GM19468 (cell line): ENCODE data around the gene ZNF385B.

ENCODE experiments used
- ATAC-seq: cut with Tn5 transposase; IDR thresholded peaks from one replicate; pipeline ENCODE4 v1.9.1; 2021; ENCODE audit warnings: mild to moderate bottlenecking, moderate library complexity, moderate number of reproducible peaks; ENCODE audit not compliant: unreplicated experiment; ENCODE audit errors: extremely low read depth

ZNF385B gene

GRCh38 chr2:179857236-179857635 lies 4.2 kb downstream of the ZNF385B start:
- no peak for ATAC-seq

- no peak for ATAC-seq
Measured at GRCh38 chr2:179856205-179856604, 5.2 kb downstream of the ZNF385B start.

DNA sequence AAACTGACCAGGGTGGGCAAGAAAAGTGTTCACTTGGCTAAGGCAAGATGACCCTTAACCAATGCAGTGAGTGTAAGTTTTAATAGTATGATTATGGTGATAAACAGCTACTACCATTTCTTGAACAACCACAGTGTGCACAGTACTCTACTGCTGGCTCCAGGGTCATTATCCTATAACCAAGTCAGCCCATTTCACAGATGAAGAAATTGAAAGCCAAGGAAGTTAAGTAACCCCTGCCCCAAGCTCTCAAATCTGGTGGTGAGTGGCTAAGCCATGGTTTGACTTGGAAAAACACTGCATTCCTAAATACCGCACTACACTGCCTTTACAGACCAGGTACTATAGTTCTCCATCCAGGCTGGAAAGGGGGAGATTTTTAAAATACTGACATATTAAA lies 5.7 kb downstream of the ZNF385B start:
- ATAC-seq: no peak

DNA sequence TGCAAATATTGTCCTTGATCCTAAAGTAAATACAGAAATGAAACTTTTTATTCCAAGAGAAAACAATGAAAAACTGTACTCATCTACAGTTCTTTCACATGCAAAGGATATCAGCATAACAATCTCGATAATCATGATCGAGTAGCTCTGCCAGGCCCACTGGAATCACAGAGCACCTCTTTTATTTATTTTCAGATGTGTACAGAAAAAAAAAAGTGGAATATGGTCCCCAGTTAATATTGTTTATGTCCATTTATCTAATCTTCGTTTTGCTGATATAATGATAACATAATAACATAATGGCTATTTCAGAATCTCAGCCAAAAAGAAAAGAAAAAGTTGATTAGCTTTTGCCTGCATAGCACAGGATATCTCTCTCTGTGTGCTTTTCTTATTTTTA lies 6.5 kb downstream of the ZNF385B start:
- ATAC-seq: no peak

GRCh38 chr2:179853108-179853507 lies 8.3 kb downstream of the ZNF385B start:
- no peak for ATAC-seq

GRCh38 chr2:179850188-179850587 lies 11.2 kb downstream of the ZNF385B start:
- ATAC-seq: no peak

DNA sequence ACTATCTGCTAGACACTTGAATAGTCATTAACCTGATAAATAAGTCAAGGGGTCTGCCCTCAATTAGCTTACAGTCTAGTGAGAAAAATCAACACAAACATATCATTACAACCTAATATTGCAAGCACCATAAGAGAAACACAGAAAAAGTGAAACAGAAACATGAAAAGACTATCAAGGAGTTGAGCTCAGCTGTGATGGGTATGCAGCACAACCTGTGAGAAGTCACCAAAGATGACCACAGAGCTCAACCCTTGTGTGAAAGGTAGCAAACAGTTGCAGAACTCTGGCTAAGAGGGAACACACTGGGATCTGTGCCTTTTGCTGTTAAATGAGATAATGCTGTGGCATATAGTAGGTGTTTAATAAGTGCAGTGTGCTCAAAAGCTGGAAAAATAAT lies 11.7 kb downstream of the ZNF385B start:
- ATAC-seq: no peak

- no peak for ATAC-seq
Measured at GRCh38 chr2:179843541-179843940, 17.9 kb downstream of the ZNF385B start.

- ATAC-seq: no peak
Measured at GRCh38 chr2:179842498-179843153, 18.8 kb downstream of the ZNF385B start.

DNA sequence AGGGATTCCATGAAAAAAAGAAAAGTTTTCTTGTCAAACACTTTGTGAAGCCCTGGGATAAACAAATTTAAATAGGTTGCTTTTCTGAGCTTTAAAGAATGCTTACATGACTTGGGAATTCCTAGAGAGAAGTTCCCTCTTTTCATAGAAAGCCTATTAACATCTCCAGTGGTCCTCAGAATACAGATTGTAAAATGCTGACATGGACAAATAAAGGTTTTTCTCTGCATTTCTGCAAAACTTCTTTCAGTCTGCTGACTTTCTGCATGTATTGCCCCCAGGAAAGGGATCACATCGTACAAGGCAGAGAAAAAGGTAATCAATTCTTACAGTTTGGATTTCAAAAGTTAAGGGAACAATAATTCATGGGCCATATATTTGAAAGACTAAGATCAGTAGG lies 20.6 kb downstream of the ZNF385B start:
- ATAC-seq: no peak

DNA sequence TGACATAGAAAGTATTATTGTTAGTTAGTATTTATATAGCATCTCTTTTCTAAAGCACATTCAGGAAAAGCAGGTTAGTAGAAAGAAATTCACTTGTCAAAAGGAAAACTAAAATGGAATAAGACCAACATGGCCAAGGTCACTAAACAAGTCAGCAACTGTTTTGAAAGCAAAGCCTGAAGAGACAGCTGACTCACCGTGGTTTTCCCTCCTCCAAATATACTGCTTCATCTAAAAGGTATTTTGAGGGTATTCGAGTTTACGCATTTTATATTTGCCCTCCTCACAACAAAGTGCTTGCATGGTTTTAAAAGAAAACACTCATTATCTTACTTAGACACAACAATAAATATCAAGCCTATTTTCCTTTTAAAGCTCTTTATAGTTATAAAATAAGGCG lies 24.0 kb downstream of the ZNF385B start:
- no peak for ATAC-seq

DNA sequence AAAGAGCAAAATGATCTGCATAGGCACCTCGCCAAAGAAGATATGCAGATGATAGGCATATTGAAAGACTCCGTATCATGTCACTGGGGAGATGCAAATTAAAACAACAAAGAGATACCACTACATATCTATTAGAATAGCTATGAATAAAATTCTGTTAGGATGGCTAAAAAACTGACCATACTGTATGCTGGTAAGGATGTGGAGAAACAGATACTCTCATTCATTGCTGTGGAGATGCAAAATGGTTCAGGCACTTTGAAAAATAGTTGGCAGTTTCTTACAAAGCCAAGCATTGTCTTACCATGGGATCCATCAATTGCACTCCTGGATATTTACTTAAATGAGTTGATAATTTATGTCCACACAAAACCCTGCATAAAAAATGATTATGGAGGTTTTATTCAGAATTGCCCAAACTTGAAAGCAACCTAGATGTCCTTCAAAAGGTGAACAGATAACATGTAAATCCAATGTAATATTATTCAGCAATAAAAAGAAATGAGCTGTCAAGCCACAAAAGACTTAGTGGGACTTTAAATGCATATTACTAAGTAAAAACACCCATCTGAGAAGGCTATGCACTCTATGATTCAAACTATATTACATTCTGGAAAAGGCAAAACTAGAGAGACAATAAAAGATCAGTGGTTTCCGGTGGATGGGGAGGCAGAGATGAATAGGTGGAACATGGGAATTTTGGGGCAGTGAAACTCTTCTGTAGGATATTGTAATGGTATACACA lies 31.2 kb downstream of the ZNF385B start:
- no peak for ATAC-seq

DNA sequence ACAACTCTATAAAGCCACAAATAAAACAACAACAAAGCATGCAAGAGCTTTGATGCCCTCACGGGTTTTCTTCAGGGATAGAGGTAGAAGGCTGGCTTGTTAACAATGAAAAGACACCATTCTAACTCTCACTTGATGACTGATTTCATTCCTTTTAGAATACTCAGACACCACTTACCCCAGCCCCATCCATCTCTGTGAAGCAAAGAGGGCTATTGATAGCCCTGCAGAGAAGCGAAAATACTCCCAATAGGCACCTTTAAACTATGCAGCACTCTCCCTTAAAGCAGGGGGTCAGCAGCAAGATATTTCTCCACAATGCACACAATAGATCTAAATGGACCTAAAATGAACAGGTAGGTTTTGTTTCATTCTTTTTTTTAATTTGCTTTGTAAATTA lies 35.1 kb downstream of the ZNF385B start:
- ATAC-seq: no peak

GRCh38 chr2:179825494-179825893 lies 35.9 kb downstream of the ZNF385B start:
- no peak for ATAC-seq

DNA sequence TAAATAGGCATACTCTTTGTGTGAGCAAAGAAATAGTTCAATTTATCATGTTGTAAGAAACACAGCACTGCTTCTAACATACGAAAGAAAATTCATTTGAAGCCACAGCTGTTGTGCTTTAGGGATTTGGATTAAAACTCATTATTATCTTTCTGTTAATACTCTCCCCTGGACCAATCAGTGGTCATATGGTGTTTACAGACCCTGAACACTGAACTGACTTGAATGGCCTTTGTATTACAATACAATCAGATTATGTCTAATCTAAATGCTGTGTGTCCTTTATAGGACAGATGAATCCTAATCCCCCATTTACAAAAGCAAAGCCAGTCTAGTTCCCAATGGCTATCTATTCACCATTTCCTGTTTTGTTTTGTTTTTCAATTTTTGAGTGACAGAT lies 36.5 kb downstream of the ZNF385B start:
- no peak for ATAC-seq

- ATAC-seq: no peak
Measured at GRCh38 chr2:179822540-179822939, 38.9 kb downstream of the ZNF385B start.

DNA sequence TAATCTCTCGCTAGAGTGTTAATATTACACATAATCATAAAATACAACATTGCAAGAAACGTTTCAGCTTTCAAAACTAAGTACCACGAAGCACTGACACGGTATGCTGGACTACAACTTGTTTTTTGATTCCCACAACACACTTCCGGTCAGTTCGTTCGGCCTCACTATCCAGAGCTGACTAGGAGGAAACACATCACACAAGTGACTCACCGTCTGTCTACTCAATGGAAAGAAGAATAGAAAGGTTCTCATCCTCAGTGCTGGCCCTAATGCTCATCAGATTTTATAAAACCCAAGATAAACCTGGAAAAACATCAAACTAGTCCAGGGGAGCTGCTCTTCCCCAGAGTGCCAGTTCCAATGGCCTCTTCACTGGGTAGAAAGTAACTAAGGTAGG lies 42.9 kb downstream of the ZNF385B start:
- ATAC-seq: no peak

- ATAC-seq: no peak
Measured at GRCh38 chr2:179817181-179817841, 44.1 kb downstream of the ZNF385B start.

DNA sequence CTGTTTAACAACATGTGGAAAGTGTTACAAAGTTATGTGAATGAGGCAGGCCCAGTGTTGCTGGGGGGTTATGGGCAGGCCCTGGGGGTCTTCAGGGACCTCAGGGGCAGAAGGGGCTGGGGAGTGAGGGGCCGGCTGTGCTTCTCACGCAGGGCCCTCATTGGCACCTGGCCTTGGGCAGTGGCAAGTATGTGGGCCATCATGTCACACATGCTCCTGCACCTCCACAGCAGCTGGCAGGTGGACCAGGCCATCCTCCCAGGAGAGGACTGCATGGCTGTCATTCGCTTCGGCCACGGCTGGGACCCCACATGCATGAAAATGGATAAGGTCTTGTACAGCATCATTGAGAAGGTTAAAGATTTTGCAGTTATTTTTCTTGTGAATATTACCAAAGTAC lies 47.4 kb downstream of the ZNF385B start:
- no peak for ATAC-seq

DNA sequence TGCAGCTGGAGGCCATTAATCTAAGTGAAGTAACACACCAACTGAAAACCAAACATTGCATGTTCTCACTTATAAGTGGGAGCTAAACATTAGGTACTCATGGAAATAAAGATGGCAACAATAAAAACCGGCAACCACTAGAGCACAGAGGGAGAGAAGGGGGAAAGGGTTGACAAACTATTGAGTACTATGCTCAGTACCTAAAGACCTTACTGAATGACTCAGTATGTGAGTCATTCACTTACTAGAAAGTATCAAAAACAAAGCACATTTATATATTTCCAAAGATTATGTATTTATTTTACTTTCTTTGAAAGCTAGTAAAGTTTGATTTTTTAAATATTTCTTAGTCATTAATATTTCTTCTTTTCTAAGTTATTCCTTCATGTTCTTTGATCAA lies 48.9 kb downstream of the ZNF385B start:
- ATAC-seq: no peak

- no peak for ATAC-seq
Measured at GRCh38 chr2:179811042-179811441, 50.4 kb downstream of the ZNF385B start.
